Heart right ventricle (tissue), 16 donors: Measurements from ENCODE around the gene PRKAR1B. TPM values are rescaled to one million over a fixed set of nuclear protein-coding genes. Genes with fewer than 3 reads are reported as not detected.

Experiments used
- ATAC-seq, 8 donors: fragments of 200-7000 bp; cut with Tn5 transposase; one replicate each; pipeline ENCODE4 v1.9.1; 2020; ENCODE audit warnings: mild to moderate bottlenecking in 8 of 8, moderate library complexity in 8 of 8, moderate number of reproducible peaks in 1 of 8
- DNase-seq, 2 donors: peaks; one replicate each; pipeline ENCODE4 v3.0.0-alpha.2; 2020
- H3K27ac ChIP-seq, 10 donors: fragments of 200-600 bp; sonication (generic) in 2 of 10; one replicate each; pipeline versions ENCODE4 v1.5.0 to v1.8.0; 2020 to 2022; ENCODE audit warnings: mild to moderate bottlenecking in 3 of 10
- H3K27me3 ChIP-seq, 7 donors: fragments of 200-600 bp; one replicate each; pipeline ENCODE4 v1.8.0; 2021 to 2022; ENCODE audit warnings: mild to moderate bottlenecking in 2 of 7
- H3K36me3 ChIP-seq, 9 donors: fragments of 200-600 bp; sonication (generic) in 1 of 9; one replicate each; pipeline versions ENCODE4 v1.5.0 to v1.8.0; 2020 to 2022; ENCODE audit warnings: mild to moderate bottlenecking in 2 of 9
- H3K4me1 ChIP-seq, 9 donors: fragments of 200-600 bp; sonication (generic) in 1 of 9; one replicate each; pipeline versions ENCODE4 v1.5.0 to v1.8.0; 2020 to 2022; ENCODE audit warnings: mild to moderate bottlenecking in 4 of 9
- H3K4me3 ChIP-seq, 10 donors: fragments of 200-600 bp; sonication (generic) in 2 of 10; one replicate each; pipeline versions ENCODE4 v1.5.0 to v1.8.0; 2020 to 2022; ENCODE audit warnings: mild to moderate bottlenecking in 7 of 10, moderate library complexity in 2 of 10
- H3K9me3 ChIP-seq, 11 donors: fragments of 200-600 bp in 10 of 11; sonication (generic) in 2 of 11; one replicate each; pipeline versions ENCODE4 v1.5.0 to v1.8.0; 2013 to 2022; ENCODE audit warnings: mild to moderate bottlenecking in 2 of 11, control low read depth in 1 of 11, moderate library complexity in 1 of 11
- CTCF ChIP-seq, 9 donors: fragments of 200-600 bp; sonication (generic) in 2 of 9; IDR thresholded peaks; one replicate each; pipeline versions ENCODE4 v1.5.0 to v1.8.0; 2021 to 2022; ENCODE audit warnings: antibody characterized with exemption in 9 of 9, mild to moderate bottlenecking in 5 of 9, moderate library complexity in 1 of 9
- WGBS, 2 donors: extraction: QIAGEN DNeasy Blood & Tissue Kit; methylation state at CpG; one replicate each; pipeline ENCODE4 v1.1.7; 2013; ENCODE audit warnings: inconsistent platforms in 1 of 2; 5-methylcytosine and 5-hydroxymethylcytosine counted together
- intact Hi-C, 10 donors: fragments of 100-400 bp; cut with DNase I; formaldehyde crosslinking; loops; one replicate each; pipeline versions ENCODE4 v1.11.1 to v1.14.2; 2022
- polyA plus RNA-seq, 2 donors: library from polyadenylated mRNA; stranded (reverse); fragments of 200-250 nt; gene quantifications; one replicate each; pipeline ENCODE4 v1.2.3, GENCODE V29; 2013
- total RNA-seq, 10 donors: library from RNA; stranded (reverse); fragmentation: NEBNext Ultra II Directional in 3 of 10; extraction: Animal tissue kit (Norgen Biotek cat#: 25700) in 3 of 10; gene quantifications; one replicate each; pipeline versions ENCODE4 v1.2.1 to v1.2.4, GENCODE V29; 2021 to 2023
- donor health status: Arrhythmogenic right ventricular cardiomyopathy.
- donor health status: ischemic (EF 13 %, LVEDD 7.1; RV severe dilation, severe dysfunction).
- donor health status: healthy with polysubstance abuse.
- donor health status: DM: no; HTN: yes; CAD: no.
- donor health status: DM: no; HTN: no; CAD: no.
- donor health status: ischemic (EF 25% LVEDD 6.9; RV normal size, moderate dysfunction).
- donor health status: ischemic (EF 25% LVEDD 5.7; RV mildly dilated, moderate dysfunction).
- donor health status: healthy.
- donor health status: DM: yes; HTN: yes; CAD: no.
- donor health status: Ischemic cardiomyopathy.
- donor health status: ischemic (EF 35%, LVEDD 5.7; RV mildly dilated, moderate dysfunction).
- donor health status: nonischemic (EF 11% LVEDD 7.7; RV severe dilation, severe dysfunction).
- donor health status: DM: yes; HTN: yes; CAD: no.
- donor health status: PGD.
- donor health status: ischemic (EF 29% LVEDD 5.4; RV normal size, mild dysfunction).
- donor health status: nonischemic (EF 23%, LVEDD 6.1; RV moderate dilation, normal function).

The PRKAR1B gene
- total and polyA plus RNA-seq, 12 donors: 5.0 to 24.5 (median 20.6) TPM

- peaks cover 33 to 74% (median 65%) of the 10 kb centered on the region in 9 donors for H3K4me1 ChIP-seq
- ATAC-seq (peak in 3 of 8 donors; percentile 15 to 23 (median 18)), DNase-seq (peak; percentile 66 to 72)
- H3K4me3 ChIP-seq: peak overlapping the region; percentile 56 to 95 (median 75)
- peak overlapping the region; percentile 83 to 95 (median 90) for H3K27ac ChIP-seq
- H3K9me3 ChIP-seq: no peaks in the 10 kb centered on the region
- intact Hi-C loops: loop anchor here in 9 of 10 donors (2.0 to 10.0 kb wide), 10 partner anchors 137 to 229 kb away; partner anchors contain the start of genes DNAAF5 (in 2 of the 9) and PRKAR1B (in 2 of the 9)
- no peak for TF ChIP-seq CTCF (IDR thresholded peaks at IDR 0.05)
- peaks cover 0 to 72% (median 22%) of the 10 kb centered on the region in 7 donors for H3K27me3 ChIP-seq
- H3K36me3 ChIP-seq: no peaks in the 10 kb centered on the region
- WGBS, 2 donors: 1% methylated on average over 60 to 70 of the region's 70 CpGs
Measured at GRCh38 chr7:517774-518629, 209.1 kb downstream of the PRKAR1B start.

GRCh38 chr7:516606-517456 is 210.2 kb downstream of the PRKAR1B start:
- Histone ChIP-seq H3K4me3 (peak overlapping the region; percentile 18 to 95 (median 75)), H3K27me3 (peaks cover 0 to 60% (median 16%) of the 10 kb centered on the region in 7 donors), H3K27ac (peak overlapping the region; percentile 83 to 95 (median 90)), H3K9me3 (no peaks in the 10 kb centered on the region), H3K36me3 (peaks cover 0 to 9% (median 0%) of the 10 kb centered on the region in 9 donors), H3K4me1 (peaks cover 33 to 71% (median 61%) of the 10 kb centered on the region in 9 donors)
- ATAC-seq (peak in 2 of 8 donors; percentile 10 to 25), DNase-seq (peak in 1 of 2 donors; percentile 56)
- no peak for TF ChIP-seq CTCF (IDR thresholded peaks at IDR 0.05)
- 2% methylated on average over 78 to 83 of the region's 83 CpGs for WGBS, 2 donors
- intact Hi-C loops: loop anchor here in 9 of 10 donors (5.0 to 10.0 kb wide), 9 partner anchors 138 to 230 kb away; partner anchors contain the start of genes DNAAF5 (in 2 of the 9) and PRKAR1B (in 2 of the 9)

DNA sequence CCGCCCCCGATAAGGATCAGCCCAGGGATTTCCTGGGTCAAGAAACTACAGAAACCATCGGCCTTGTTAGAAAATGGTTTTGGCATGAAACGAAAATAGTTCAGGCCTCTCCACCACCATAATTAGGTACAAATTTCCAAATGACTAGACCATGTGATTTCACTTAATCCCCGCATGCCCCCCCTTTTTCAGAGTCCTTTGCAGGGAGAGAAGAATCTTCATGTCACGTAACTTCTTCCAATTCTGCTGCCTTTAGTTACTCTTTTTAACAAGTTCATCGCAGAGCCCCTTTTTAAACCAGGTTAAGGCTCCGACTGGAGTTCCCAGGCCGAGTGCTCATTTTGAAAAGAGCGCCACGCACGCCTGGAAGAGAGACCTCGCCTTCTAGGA is 210.9 kb downstream of the PRKAR1B start:
- TF ChIP-seq CTCF (IDR thresholded peaks at IDR 0.05): no peak
- no peak for DNase-seq
- peaks cover 28 to 65% (median 54%) of the 10 kb centered on the region in 9 donors for H3K4me1 ChIP-seq
- ATAC-seq: no peak
- peak overlapping the region in 9 of 10 donors; percentile 83 to 95 (median 91) for H3K27ac ChIP-seq
- H3K4me3 ChIP-seq: peak overlapping the region in 9 of 10 donors; percentile 61 to 95 (median 76)
- no peaks in the 10 kb centered on the region for H3K9me3 ChIP-seq
- H3K36me3 ChIP-seq: peaks cover 0 to 15% (median 0%) of the 10 kb centered on the region in 9 donors
- peaks cover 0 to 54% (median 10%) of the 10 kb centered on the region in 7 donors for H3K27me3 ChIP-seq
- intact Hi-C loops: loop anchor here in 9 of 10 donors (5.0 to 10.0 kb wide), 9 partner anchors 139 to 231 kb away; partner anchors contain the start of genes DNAAF5 (in 2 of the 9) and PRKAR1B (in 2 of the 9)
- WGBS, 2 donors: 32 to 35% methylated on average over 13 of the region's 13 CpGs
